Measurements from ENCODE around the gene SHCBP1. TPM values are rescaled to one million over a fixed set of nuclear protein-coding genes. Genes with fewer than 3 reads are reported as not detected.

SHCBP1 gene
- total RNA-seq (2022) (43.2 and 54.8 TPM in 2 replicates), Bru-seq, nascent RNA (percentile 91 among the genes with signal in this experiment), BruChase-seq, experiment 1, labeled RNA remaining after a 6-hour chase (percentile 83 among the genes with signal in this experiment), BruChase-seq, experiment 2, labeled RNA remaining after a 2-hour chase (percentile 86 among the genes with signal in this experiment)
- long read RNA-seq, transcript SHCBP1-201 (13 exons, 3,461 nt): major isoform, 58 of 77 reads
- long read RNA-seq, partial matches to known transcripts: 4 of 77 reads
- long read RNA-seq, other reads (novel, unspliced or antisense): 15 of 77 reads

- Mint-ChIP-seq H3K9me3 (ENCODE audit: low read depth, unreplicated experiment) (no peaks in the 10 kb centered on the region), H3K36me3 (ENCODE audit: insufficient read depth, unreplicated experiment) (peaks cover 22% of the 10 kb centered on the region), H3K4me3 (ENCODE audit: low read depth, unreplicated experiment) (peak within 1 kb of the TSS; percentile 100), H3K27me3 (ENCODE audit: unreplicated experiment) (no peaks in the 10 kb centered on the region), H3K27ac (ENCODE audit: unreplicated experiment) (peak within 1 kb of the TSS; percentile 97), H3K4me1 (ENCODE audit: low read depth, unreplicated experiment) (peaks cover 35% of the 10 kb centered on the region)
- TF ChIP-seq, protein P1, sequence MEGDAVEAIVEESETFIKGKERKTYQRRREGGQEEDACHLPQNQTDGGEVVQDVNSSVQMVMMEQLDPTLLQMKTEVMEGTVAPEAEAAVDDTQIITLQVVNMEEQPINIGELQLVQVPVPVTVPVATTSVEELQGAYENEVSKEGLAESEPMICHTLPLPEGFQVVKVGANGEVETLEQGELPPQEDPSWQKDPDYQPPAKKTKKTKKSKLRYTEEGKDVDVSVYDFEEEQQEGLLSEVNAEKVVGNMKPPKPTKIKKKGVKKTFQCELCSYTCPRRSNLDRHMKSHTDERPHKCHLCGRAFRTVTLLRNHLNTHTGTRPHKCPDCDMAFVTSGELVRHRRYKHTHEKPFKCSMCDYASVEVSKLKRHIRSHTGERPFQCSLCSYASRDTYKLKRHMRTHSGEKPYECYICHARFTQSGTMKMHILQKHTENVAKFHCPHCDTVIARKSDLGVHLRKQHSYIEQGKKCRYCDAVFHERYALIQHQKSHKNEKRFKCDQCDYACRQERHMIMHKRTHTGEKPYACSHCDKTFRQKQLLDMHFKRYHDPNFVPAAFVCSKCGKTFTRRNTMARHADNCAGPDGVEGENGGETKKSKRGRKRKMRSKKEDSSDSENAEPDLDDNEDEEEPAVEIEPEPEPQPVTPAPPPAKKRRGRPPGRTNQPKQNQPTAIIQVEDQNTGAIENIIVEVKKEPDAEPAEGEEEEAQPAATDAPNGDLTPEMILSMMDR (IDR thresholded peaks at IDR 0.05; ENCODE audit: unreplicated experiment): no peak
- no TSS peak for BruUV-seq (replicated peaks)
- intact Hi-C loops (cut with micrococcal nuclease; ENCODE audit: unreplicated experiment): loop anchor here (5.0 kb wide), 1 partner anchor 51 kb away; no protein-coding TSS in a partner anchor
- CTCF ChIA-PET: interaction anchor here (0.6 kb wide), 1 partner anchor 255 kb away, joined by 3 read pairs; no protein-coding TSS in a partner anchor
- DNase-seq: peak; percentile 93
These were observed at the start of gene SHCBP1 for GRCh38 chr16:46621006-46621933. SHCBP1 (minus strand) TSS chr16:46621379; CDS start chr16:46621359, 20 bp downstream.

DNA sequence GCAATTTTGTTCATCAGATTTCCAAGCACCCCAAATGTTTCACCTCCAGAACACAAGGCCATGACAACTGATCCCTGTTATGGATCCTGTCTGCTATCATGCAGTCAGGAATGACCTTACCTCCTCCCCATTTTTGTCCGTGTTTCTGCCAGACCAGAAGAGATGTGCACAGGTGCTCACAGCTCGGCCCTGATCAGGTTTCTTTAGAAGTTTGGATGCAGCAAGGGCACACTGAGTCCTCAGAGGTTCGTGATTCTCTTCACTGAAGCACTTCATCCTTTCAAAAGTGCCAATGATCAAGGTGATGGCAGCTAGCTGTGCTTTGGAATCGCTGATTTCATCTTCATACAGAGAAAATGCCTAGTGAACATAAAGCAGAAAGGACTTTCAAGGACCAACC is 40.9 kb upstream of the SHCBP1 start:
- Mint-ChIP-seq H3K4me3 (ENCODE audit: low read depth, unreplicated experiment) (no peak overlapping the region), H3K27me3 (ENCODE audit: unreplicated experiment) (no peaks in the 10 kb centered on the region), H3K27ac (ENCODE audit: unreplicated experiment) (no peak overlapping the region), H3K9me3 (ENCODE audit: low read depth, unreplicated experiment) (no peaks in the 10 kb centered on the region), H3K4me1 (ENCODE audit: low read depth, unreplicated experiment) (no peaks in the 10 kb centered on the region), H3K36me3 (ENCODE audit: insufficient read depth, unreplicated experiment) (peaks cover 79% of the 10 kb centered on the region)
- TF ChIP-seq, protein P1 (IDR thresholded peaks at IDR 0.05; ENCODE audit: unreplicated experiment): no peak
- BruUV-seq (replicated peaks): no TSS peak
- CTCF ChIA-PET: interaction anchor here (1.3 kb wide), 1 partner anchor 11 kb away, joined by 4 read pairs; no protein-coding TSS in a partner anchor
- intact Hi-C loops (cut with micrococcal nuclease; ENCODE audit: unreplicated experiment): no loop called here
- DNase-seq: no peak

- BruUV-seq (replicated peaks): no TSS peak
- peaks cover 61% of the 10 kb centered on the region for H3K36me3 Mint-ChIP-seq (ENCODE audit: insufficient read depth, unreplicated experiment)
These were observed 37.7 kb upstream of the SHCBP1 start for GRCh38 chr16:46658925-46659324.

GRCh38 chr16:46651305-46651704 is 30.1 kb upstream of the SHCBP1 start:
- Mint-ChIP-seq H3K4me1 (ENCODE audit: low read depth, unreplicated experiment) (no peaks in the 10 kb centered on the region), H3K9me3 (ENCODE audit: low read depth, unreplicated experiment) (no peaks in the 10 kb centered on the region), H3K36me3 (ENCODE audit: insufficient read depth, unreplicated experiment) (peaks cover 5% of the 10 kb centered on the region), H3K27ac (ENCODE audit: unreplicated experiment) (no peak overlapping the region), H3K4me3 (ENCODE audit: low read depth, unreplicated experiment) (no peak overlapping the region), H3K27me3 (ENCODE audit: unreplicated experiment) (no peaks in the 10 kb centered on the region)
- no TSS peak for BruUV-seq (replicated peaks)
- TF ChIP-seq, protein P1 (IDR thresholded peaks at IDR 0.05; ENCODE audit: unreplicated experiment): no peak
- intact Hi-C loops (cut with micrococcal nuclease; ENCODE audit: unreplicated experiment): no loop called here
- CTCF ChIA-PET: no interaction called here
- DNase-seq: no peak

More at GRCh38 chr16:46658925-46659324, 37.7 kb upstream of the SHCBP1 start:
- TF ChIP-seq, protein P1 (IDR thresholded peaks at IDR 0.05; ENCODE audit: unreplicated experiment): no peak
- H3K4me1 Mint-ChIP-seq (ENCODE audit: low read depth, unreplicated experiment): no peaks in the 10 kb centered on the region
- H3K4me3 Mint-ChIP-seq (ENCODE audit: low read depth, unreplicated experiment): no peak overlapping the region
- H3K27me3 Mint-ChIP-seq (ENCODE audit: unreplicated experiment): no peaks in the 10 kb centered on the region
- H3K27ac Mint-ChIP-seq (ENCODE audit: unreplicated experiment): no peak overlapping the region
- CTCF ChIA-PET: no interaction called here
- DNase-seq: no peak
- intact Hi-C loops (cut with micrococcal nuclease; ENCODE audit: unreplicated experiment): no loop called here
- no peaks in the 10 kb centered on the region for H3K9me3 Mint-ChIP-seq (ENCODE audit: low read depth, unreplicated experiment)

Data from Calu3 (cell line).